Nephron (organoid): Measurements from ENCODE around the gene SH3PXD2A.

ENCODE experiments used
- H3K27ac Mint-ChIP-seq, 3 experiments: 2 replicates each; pipeline ENCODE4 v1.8.0; 2020; ENCODE audit warnings: mixed read lengths in 3 of 3, mild to moderate bottlenecking in 2 of 3, moderate library complexity in 1 of 3
- H3K27me3 Mint-ChIP-seq: 2 replicates; pipeline ENCODE4 v1.8.0; 2021; ENCODE audit warnings: low read depth, mild to moderate bottlenecking, moderate library complexity, mixed read lengths
- H3K36me3 Mint-ChIP-seq: 2 replicates; pipeline ENCODE4 v1.8.0; 2020; ENCODE audit warnings: low read depth, mixed read lengths
- H3K4me1 Mint-ChIP-seq: 2 replicates; pipeline ENCODE4 v1.8.0; 2020; ENCODE audit warnings: mixed read lengths
- H3K4me3 Mint-ChIP-seq, 3 experiments: 2 replicates each; pipeline ENCODE4 v1.8.0; 2020; ENCODE audit warnings: mild to moderate bottlenecking in 3 of 3, mixed read lengths in 3 of 3, moderate library complexity in 2 of 3
- H3K9me3 Mint-ChIP-seq: 2 replicates; pipeline ENCODE4 v1.8.0; 2020; ENCODE audit warnings: mixed read lengths
- CTCF ChIP-seq, 3 experiments: fragments of 200-600 bp; sonication (generic); IDR thresholded peaks; one replicate each; pipeline ENCODE4 v1.5.0; 2021; ENCODE audit warnings: antibody characterized with exemption in 3 of 3; ENCODE audit not compliant: unreplicated experiment in 3 of 3

Gene SH3PXD2A

GRCh38 chr10:103619424-103620351 is 235.7 kb downstream of the SH3PXD2A start:
- TF ChIP-seq CTCF (IDR thresholded peaks at IDR 0.05; ENCODE audit: unreplicated experiment in 3 of 3): no peak
- Mint-ChIP-seq H3K36me3 (peaks cover 18% of the 10 kb centered on the region), H3K27ac (peak overlapping the region in 1 of 3 experiments; percentile 99), H3K4me1 (peaks cover 40% of the 10 kb centered on the region), H3K4me3 (no peak overlapping the region), H3K27me3 (no peaks in the 10 kb centered on the region), H3K9me3 (no peaks in the 10 kb centered on the region)

GRCh38 chr10:103618575-103619423 is 236.6 kb downstream of the SH3PXD2A start:
- H3K27me3 Mint-ChIP-seq: no peaks in the 10 kb centered on the region
- H3K4me1 Mint-ChIP-seq: peaks cover 48% of the 10 kb centered on the region
- H3K9me3 Mint-ChIP-seq: no peaks in the 10 kb centered on the region
- peaks cover 16% of the 10 kb centered on the region for H3K36me3 Mint-ChIP-seq
- peak overlapping the region in 1 of 3 experiments; percentile 99 for H3K27ac Mint-ChIP-seq
- no peak for TF ChIP-seq CTCF (IDR thresholded peaks at IDR 0.05; ENCODE audit: unreplicated experiment in 3 of 3)
- H3K4me3 Mint-ChIP-seq: no peak overlapping the region

- Mint-ChIP-seq H3K27me3 (no peaks in the 10 kb centered on the region), H3K4me1 (peaks cover 56% of the 10 kb centered on the region)
- no peak for TF ChIP-seq CTCF (IDR thresholded peaks at IDR 0.05; ENCODE audit: unreplicated experiment in 3 of 3)
Measured at GRCh38 chr10:103617602-103618385, 237.6 kb downstream of the SH3PXD2A start.

GRCh38 chr10:103616705-103617601 is 238.4 kb downstream of the SH3PXD2A start:
- TF ChIP-seq CTCF (IDR thresholded peaks at IDR 0.05; ENCODE audit: unreplicated experiment in 3 of 3): no peak
- H3K4me1 Mint-ChIP-seq: peaks cover 62% of the 10 kb centered on the region
- H3K9me3 Mint-ChIP-seq: no peaks in the 10 kb centered on the region
- no peaks in the 10 kb centered on the region for H3K27me3 Mint-ChIP-seq
- peak overlapping the region; percentile 12 to 99 (median 51) for H3K27ac Mint-ChIP-seq
- H3K36me3 Mint-ChIP-seq: peaks cover 24% of the 10 kb centered on the region
- no peak overlapping the region for H3K4me3 Mint-ChIP-seq

More at GRCh38 chr10:103617602-103618385, 237.6 kb downstream of the SH3PXD2A start:
- Mint-ChIP-seq H3K9me3 (no peaks in the 10 kb centered on the region), H3K36me3 (peaks cover 21% of the 10 kb centered on the region), H3K4me3 (no peak overlapping the region), H3K27ac (peak overlapping the region in 2 of 3 experiments; percentile 87 to 99)
